Neural cell (in vitro differentiated cells): ENCODE measurements around the gene FBXO11. TPM values are rescaled to one million over a fixed set of nuclear protein-coding genes. Genes with fewer than 3 reads are reported as not detected.
"Not testable (repeated sequence)": the region's sequence is repeated elsewhere in the genome, so short reads cannot be mapped to it uniquely, and the experiment has no call there.

ENCODE experiments used
- H2AFZ ChIP-seq: fragments of 200-600, 300-800 bp; sonication (generic), shearing (Covaris generic); 2 replicates; pipeline ENCODE4 v1.6.0; 2014; ENCODE audit warnings: low read depth, mild to moderate bottlenecking, antibody characterized with exemption, low read length, moderate library complexity
- H3F3A ChIP-seq: fragments of 200-600 bp; shearing (Covaris generic); 2 replicates; pipeline ENCODE4 v1.6.1; 2016; ENCODE audit warnings: mild to moderate bottlenecking, moderate library complexity, mixed read lengths, antibody characterized with exemption, low read length; ENCODE audit not compliant: insufficient read depth, poor library complexity, severe bottlenecking
- H3K27ac ChIP-seq: fragments of 200-600, 300-800 bp; sonication (generic), shearing (Covaris generic); 2 replicates; pipeline ENCODE4 v1.5.1; 2014; ENCODE audit warnings: mild to moderate bottlenecking, low read length, moderate library complexity
- H3K27me3 ChIP-seq: fragments of 300-800, 200-600 bp; sonication (generic), shearing (Covaris generic); 2 replicates; pipeline ENCODE4 v1.6.0; 2014; ENCODE audit warnings: mild to moderate bottlenecking, low read depth, low read length, moderate library complexity; ENCODE audit not compliant: insufficient read depth
- H3K36me3 ChIP-seq: fragments of 300-800, 200-600 bp; sonication (generic), shearing (Covaris generic); 2 replicates; pipeline ENCODE4 v1.5.1; 2014; ENCODE audit warnings: mild to moderate bottlenecking, antibody characterized with exemption, low read length, moderate library complexity; ENCODE audit not compliant: insufficient read depth
- H3K4me2 ChIP-seq: fragments of 300-800, 200-600 bp; sonication (generic), shearing (Covaris generic); 2 replicates; pipeline ENCODE4 v1.6.0; 2014; ENCODE audit warnings: mild to moderate bottlenecking, low read length
- H3K4me3 ChIP-seq: fragments of 300-800, 200-600 bp; sonication (generic), shearing (Covaris generic); 2 replicates; pipeline ENCODE4 v1.5.1; 2014; ENCODE audit warnings: mild to moderate bottlenecking, low read length, moderate library complexity
- H3K79me2 ChIP-seq: fragments of 200-600 bp; shearing (Covaris generic); replicated peaks from 2 replicates; pipeline ENCODE4 v1.6.0; 2014; ENCODE audit warnings: mild to moderate bottlenecking, low read length, moderate library complexity; ENCODE audit not compliant: insufficient read depth
- H3K9ac ChIP-seq: fragments of 300-800, 200-600 bp; sonication (generic), shearing (Covaris generic); 2 replicates; pipeline ENCODE4 v1.6.1; 2016; ENCODE audit warnings: mild to moderate bottlenecking, low read length, mixed read lengths
- H3K9me2 ChIP-seq: fragments of 200-600 bp; shearing (Covaris generic); 2 replicates; pipeline ENCODE4 v1.6.1; 2016; ENCODE audit warnings: mild to moderate bottlenecking, low read length, mixed read lengths; ENCODE audit not compliant: insufficient read depth
- H3K9me3 ChIP-seq: fragments of 200-600, 300-800 bp; sonication (generic), shearing (Covaris generic); 2 replicates; pipeline ENCODE4 v1.6.1; 2016; ENCODE audit warnings: mild to moderate bottlenecking, mixed run types, low read length, moderate library complexity, mixed read lengths
- H4K20me1 ChIP-seq: fragments of 200-600 bp; shearing (Covaris generic); 2 replicates; pipeline ENCODE4 v1.6.1; 2016; ENCODE audit warnings: mild to moderate bottlenecking, mixed run types; ENCODE audit not compliant: insufficient read depth
- CTCF ChIP-seq: fragments of 450-650 bp; IDR thresholded peaks from 2 replicates; pipeline ENCODE4 v1.5.1; 2014; ENCODE audit warnings: antibody characterized with exemption, mild to moderate bottlenecking, moderate library complexity; ENCODE audit not compliant: poor library complexity, severe bottlenecking
- EP300 ChIP-seq: fragments of 450-650 bp; conservative IDR thresholded peaks from 2 replicates; pipeline ENCODE4 v1.6.1; 2014; ENCODE audit warnings: antibody characterized with exemption, mild to moderate bottlenecking, moderate library complexity; ENCODE audit not compliant: poor library complexity, severe bottlenecking
- EZH2 ChIP-seq: fragments of 200-600, 300-800 bp; shearing (Covaris generic), sonication (generic); IDR thresholded peaks from 2 replicates; pipeline ENCODE4 v1.6.1; 2014; ENCODE audit warnings: antibody characterized with exemption, low read length, borderline replicate concordance, mild to moderate bottlenecking; ENCODE audit not compliant: insufficient read depth, poor library complexity, severe bottlenecking
- MXI1 ChIP-seq: fragments of 450-650 bp; conservative IDR thresholded peaks from 2 replicates; pipeline ENCODE4 v1.6.1; 2014; ENCODE audit warnings: antibody characterized with exemption, mild to moderate bottlenecking; ENCODE audit not compliant: poor library complexity, severe bottlenecking
- POLR2AphosphoS5 ChIP-seq: IDR thresholded peaks from 2 replicates; pipeline ENCODE4 v1.6.1; 2012
- RAD21 ChIP-seq: fragments of 450-650 bp; conservative IDR thresholded peaks from 2 replicates; pipeline ENCODE4 v1.6.1; 2014; ENCODE audit warnings: antibody characterized with exemption, mild to moderate bottlenecking, moderate library complexity
- SMC3 ChIP-seq: fragments of 450-650 bp; conservative IDR thresholded peaks from 2 replicates; pipeline ENCODE4 v1.6.1; 2014; ENCODE audit warnings: antibody characterized with exemption, mild to moderate bottlenecking, moderate library complexity; ENCODE audit not compliant: poor library complexity
- TAF1 ChIP-seq: IDR thresholded peaks from 2 replicates; pipeline ENCODE4 v1.6.1; 2012; ENCODE audit warnings: low read depth
- polyA plus RNA-seq: library from polyadenylated mRNA; depleted of rRNA; stranded (reverse); fragments of >200 nt; gene quantifications from 2 replicates; pipeline ENCODE4 v1.2.3, GENCODE V29; 2014
- TF ChIP-seq, protein P1 (sequence below): IDR thresholded peaks from 2 replicates; pipeline ENCODE4 v1.6.1; 2012; ENCODE audit warnings: borderline replicate concordance

The FBXO11 gene
- polyA plus RNA-seq, 1 donor from 2014 or later: 132 TPM

GRCh38 chr2:47899915-47900816 is 6.1 kb downstream of the FBXO11 start:
- H3K9me3 ChIP-seq: no peaks in the 10 kb centered on the region
- H3K36me3 ChIP-seq: no peaks in the 10 kb centered on the region
- no peak overlapping the region for H3K9ac ChIP-seq
- no peaks in the 10 kb centered on the region for H3K27me3 ChIP-seq
- H3K27ac ChIP-seq: no peak overlapping the region
- no peak overlapping the region for H3K4me2 ChIP-seq
- H3F3A ChIP-seq: no peaks in the 10 kb centered on the region
- no peak overlapping the region for H3K4me3 ChIP-seq
- no peak for TF ChIP-seq RAD21
- peaks cover 95% of the 10 kb centered on the region for H3K79me2 ChIP-seq
- H3K9me2 ChIP-seq: no peaks in the 10 kb centered on the region
- H4K20me1 ChIP-seq: peaks cover 39% of the 10 kb centered on the region
- H2AFZ ChIP-seq: no peak overlapping the region

GRCh38 chr2:47897883-47898731 is 8.2 kb downstream of the FBXO11 start:
- Histone ChIP-seq H2AFZ (no peak overlapping the region), H3F3A (no peaks in the 10 kb centered on the region), H3K79me2 (peaks cover 96% of the 10 kb centered on the region), H3K9me3 (no peaks in the 10 kb centered on the region), H3K9me2 (no peaks in the 10 kb centered on the region), H3K27me3 (no peaks in the 10 kb centered on the region), H4K20me1 (peaks cover 44% of the 10 kb centered on the region), H3K9ac (no peak overlapping the region), H3K4me3 (no peak overlapping the region), H3K27ac (no peak overlapping the region), H3K4me2 (no peak overlapping the region), H3K36me3 (no peaks in the 10 kb centered on the region)
- TF ChIP-seq, protein P1, sequence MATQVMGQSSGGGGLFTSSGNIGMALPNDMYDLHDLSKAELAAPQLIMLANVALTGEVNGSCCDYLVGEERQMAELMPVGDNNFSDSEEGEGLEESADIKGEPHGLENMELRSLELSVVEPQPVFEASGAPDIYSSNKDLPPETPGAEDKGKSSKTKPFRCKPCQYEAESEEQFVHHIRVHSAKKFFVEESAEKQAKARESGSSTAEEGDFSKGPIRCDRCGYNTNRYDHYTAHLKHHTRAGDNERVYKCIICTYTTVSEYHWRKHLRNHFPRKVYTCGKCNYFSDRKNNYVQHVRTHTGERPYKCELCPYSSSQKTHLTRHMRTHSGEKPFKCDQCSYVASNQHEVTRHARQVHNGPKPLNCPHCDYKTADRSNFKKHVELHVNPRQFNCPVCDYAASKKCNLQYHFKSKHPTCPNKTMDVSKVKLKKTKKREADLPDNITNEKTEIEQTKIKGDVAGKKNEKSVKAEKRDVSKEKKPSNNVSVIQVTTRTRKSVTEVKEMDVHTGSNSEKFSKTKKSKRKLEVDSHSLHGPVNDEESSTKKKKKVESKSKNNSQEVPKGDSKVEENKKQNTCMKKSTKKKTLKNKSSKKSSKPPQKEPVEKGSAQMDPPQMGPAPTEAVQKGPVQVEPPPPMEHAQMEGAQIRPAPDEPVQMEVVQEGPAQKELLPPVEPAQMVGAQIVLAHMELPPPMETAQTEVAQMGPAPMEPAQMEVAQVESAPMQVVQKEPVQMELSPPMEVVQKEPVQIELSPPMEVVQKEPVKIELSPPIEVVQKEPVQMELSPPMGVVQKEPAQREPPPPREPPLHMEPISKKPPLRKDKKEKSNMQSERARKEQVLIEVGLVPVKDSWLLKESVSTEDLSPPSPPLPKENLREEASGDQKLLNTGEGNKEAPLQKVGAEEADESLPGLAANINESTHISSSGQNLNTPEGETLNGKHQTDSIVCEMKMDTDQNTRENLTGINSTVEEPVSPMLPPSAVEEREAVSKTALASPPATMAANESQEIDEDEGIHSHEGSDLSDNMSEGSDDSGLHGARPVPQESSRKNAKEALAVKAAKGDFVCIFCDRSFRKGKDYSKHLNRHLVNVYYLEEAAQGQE: no peak
- TF ChIP-seq TAF1: no peak
- TF ChIP-seq CTCF: no peak
- TF ChIP-seq EP300: no peak
- no peak for TF ChIP-seq RAD21
- no peak for TF ChIP-seq MXI1
- TF ChIP-seq SMC3: no peak
- no peak for TF ChIP-seq EZH2
- TF ChIP-seq POLR2AphosphoS5: no peak

DNA sequence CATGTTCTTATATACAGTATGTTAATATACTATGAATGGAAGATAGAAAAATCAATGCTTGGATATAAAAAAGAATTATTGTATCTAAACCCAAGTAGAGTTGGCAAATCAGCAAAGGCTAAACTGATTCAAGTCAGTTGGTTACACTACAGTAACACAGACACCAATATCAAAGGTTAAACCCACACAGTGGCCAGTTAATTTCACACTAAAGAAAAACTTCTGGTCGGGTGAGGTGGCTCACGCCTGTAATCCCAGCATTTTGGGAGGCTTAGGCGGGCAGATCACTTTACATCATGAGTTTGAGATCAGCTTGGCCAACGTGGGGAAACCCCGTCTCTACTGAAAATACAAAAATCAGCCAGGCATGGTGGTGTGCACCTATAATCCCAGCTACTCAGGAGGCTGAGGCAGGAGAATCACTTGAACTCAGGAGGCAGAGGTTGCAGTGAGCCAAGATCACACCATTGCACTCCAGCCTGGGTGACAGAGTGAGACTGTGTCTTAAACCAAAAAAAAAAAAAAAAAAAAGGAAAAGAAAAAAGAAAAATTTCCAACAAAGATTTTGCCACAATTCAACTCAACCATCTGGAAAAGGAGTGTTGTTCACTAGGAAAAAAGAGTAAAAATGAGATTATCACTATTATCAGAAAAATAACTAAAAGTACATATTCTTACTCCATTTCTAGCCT is 9.0 kb downstream of the FBXO11 start:
- H3K9ac ChIP-seq, H3K27me3 ChIP-seq, H2AFZ ChIP-seq, H3K27ac ChIP-seq, H3K4me3 ChIP-seq, H3K4me2 ChIP-seq, H3K9me2 ChIP-seq, H3F3A ChIP-seq, H3K36me3 ChIP-seq, H3K9me3 ChIP-seq: not testable (repeated sequence)
- Histone ChIP-seq H3K79me2 (peaks cover 95% of the 10 kb centered on the region), H4K20me1 (peaks cover 38% of the 10 kb centered on the region)
